A549 (cell line): Measurements from ENCODE around the gene EXTL1. TPM values are rescaled to one million over a fixed set of nuclear protein-coding genes. Genes with fewer than 3 reads are reported as not detected.

Experiments
- ATAC-seq, 2 experiments: fragments of 200-7000 bp in 1 of 2; fragments of >200 bp in 1 of 2; cut with Nextera tagmentation in 1 of 2; cut with Tn5 transposase in 1 of 2; 3 replicates each; pipeline versions ENCODE4 v1.8.0 to v1.9.1; 2018 to 2020; ENCODE audit warnings: mild to moderate bottlenecking in 1 of 2, moderate library complexity in 1 of 2
- CTCF ChIA-PET: fragments of 300-600 bp; sonication (Branson Sonifier 250); formaldehyde crosslinking; extraction: SDS; loops from one replicate; lab custom pipeline; 2021; ENCODE audit warnings: antibody characterized with exemption, inconsistent platforms; lab: Yijun Ruan, JAX
- POLR2A ChIA-PET: fragments of 350-600 bp; formaldehyde crosslinking; extraction: SDS; loops from one replicate; lab custom pipeline; 2021; ENCODE audit warnings: antibody characterized with exemption, inconsistent platforms; lab: Yijun Ruan, JAX
- DNase-seq, 2 experiments: peaks; one replicate each; pipeline versions ENCODE4 v3.0.0 to v3.0.0-alpha.2; 2011 to 2016; ENCODE audit warnings: low read depth in 1 of 2, low spot score in 1 of 2
- FAIRE-seq: peaks from 2 replicates; lab custom pipeline; 2011; peaks lifted over from hg19 to GRCh38; lab: Jason Lieb, UNC
- H3K27ac ChIP-seq, 2 experiments: fragments of >200 bp; sonication (Bioruptor Twin); formaldehyde crosslinking; 3 replicates each; pipeline ENCODE4 v1.5.1; 2016 to 2017
- H3K4me1 ChIP-seq: fragments of >200 bp; sonication (Bioruptor Twin); formaldehyde crosslinking; 3 replicates; pipeline ENCODE4 v1.6.1; 2016
- H3K4me2 ChIP-seq: fragments of >200 bp; sonication (Bioruptor Twin); formaldehyde crosslinking; 3 replicates; pipeline ENCODE4 v1.6.1; 2016
- H3K4me3 ChIP-seq: fragments of >200 bp; sonication (Bioruptor Twin); formaldehyde crosslinking; 3 replicates; pipeline ENCODE4 v1.5.1; 2016
- H3K9me3 ChIP-seq: fragments of >200 bp; sonication (Bioruptor Twin); formaldehyde crosslinking; 3 replicates; pipeline ENCODE4 v1.6.1; 2016
- ATOH8 ChIP-seq: fragments of 250-450 bp; sonication (Bioruptor Pico); IDR thresholded peaks from 2 replicates; pipeline ENCODE4 v1.5.0; 2020; ENCODE audit warnings: low read depth, mild to moderate bottlenecking, moderate library complexity
- CHD4 ChIP-seq: fragments of 200-600 bp; sonication (generic); IDR thresholded peaks from 2 replicates; pipeline ENCODE4 v1.6.1; 2016; ENCODE audit warnings: antibody characterized with exemption, mild to moderate bottlenecking, borderline replicate concordance
- EHF ChIP-seq: fragments of 250-450 bp; sonication (Bioruptor Pico); IDR thresholded peaks from 2 replicates; pipeline ENCODE4 v1.5.0; 2020; ENCODE audit warnings: mild to moderate bottlenecking
- FOXS1 ChIP-seq: fragments of 250-450 bp; sonication (Bioruptor Pico); IDR thresholded peaks from 2 replicates; pipeline ENCODE4 v1.5.0; 2020; ENCODE audit warnings: mild to moderate bottlenecking, moderate library complexity
- HOXA7 ChIP-seq: fragments of 250-450 bp; sonication (Bioruptor Pico); IDR thresholded peaks from 2 replicates; pipeline ENCODE4 v1.5.0; 2020; ENCODE audit warnings: mild to moderate bottlenecking, moderate library complexity
- KDM5A ChIP-seq: fragments of 200-600 bp; sonication (generic); IDR thresholded peaks from 2 replicates; pipeline ENCODE4 v1.6.1; 2016; ENCODE audit warnings: antibody characterized with exemption, mild to moderate bottlenecking
- MAFK ChIP-seq: fragments of 450-650 bp; IDR thresholded peaks from 2 replicates; pipeline ENCODE4 v1.6.1; 2014; ENCODE audit not compliant: partially characterized antibody
- MAX ChIP-seq: IDR thresholded peaks from 2 replicates; pipeline ENCODE4 v1.6.1; 2012
- NFE2L2 ChIP-seq: fragments of 150-350 bp; conservative IDR thresholded peaks from 2 replicates; pipeline ENCODE4 v1.6.1; 2014; ENCODE audit warnings: low read length
- POLR2A ChIP-seq: IDR thresholded peaks from 2 replicates; pipeline ENCODE4 v1.6.1; 2012; ENCODE audit warnings: mild to moderate bottlenecking, low read length
- RAD21 ChIP-seq, 2 experiments: fragments of >200 bp in 1 of 2; sonication (Bioruptor Twin) in 1 of 2; formaldehyde crosslinking in 1 of 2; IDR thresholded peaks in 1 of 2; conservative IDR thresholded peaks in 1 of 2; 2 replicates in 1 of 2; 3 replicates in 1 of 2; pipeline ENCODE4 v1.6.1; 2012 to 2018; ENCODE audit warnings: inconsistent platforms in 1 of 2
- RFX5 ChIP-seq: fragments of 450-650 bp; IDR thresholded peaks from 2 replicates; pipeline ENCODE4 v1.7.1; 2014; ENCODE audit warnings: antibody characterized with exemption, mild to moderate bottlenecking, moderate library complexity
- SREBF2 ChIP-seq: fragments of 450-650 bp; IDR thresholded peaks from 2 replicates; pipeline ENCODE4 v1.6.1; 2014; ENCODE audit warnings: mild to moderate bottlenecking, moderate library complexity
- TFCP2L1 ChIP-seq: fragments of 250-450 bp; sonication (Bioruptor Pico); IDR thresholded peaks from 2 replicates; pipeline ENCODE4 v1.5.0; 2021; ENCODE audit warnings: mild to moderate bottlenecking
- ZC3H11A ChIP-seq: fragments of 450-650 bp; IDR thresholded peaks from 2 replicates; pipeline ENCODE4 v1.6.1; 2014; ENCODE audit warnings: antibody characterized with exemption, mild to moderate bottlenecking
- whole genome bisulfite sequencing: methylation state at CpG from one replicate; pipeline ENCODE4 v1.1.6; 2017; ENCODE audit errors: missing lambda C conversion rate; 5-methylcytosine and 5-hydroxymethylcytosine counted together
- polyA plus RNA-seq, 4 experiments: library from polyadenylated mRNA; depleted of rRNA in 3 of 4; stranded (reverse); fragments of >200 nt; fragmentation: RNase III in 1 of 4; extraction: RNeasy Plus Mini Kit Qiagen cat#74134 plus additional on column Dnase treatment in 1 of 4; gene quantifications; 2 replicates in 3 of 4; 3 replicates in 1 of 4; pipeline ENCODE4 v1.2.3, GENCODE V29; 2011 to 2017
- TF ChIP-seq, protein P1 (sequence below): fragments of 450-650 bp; IDR thresholded peaks from 2 replicates; pipeline ENCODE4 v1.6.1; 2014; ENCODE audit warnings: antibody characterized with exemption
- TF ChIP-seq, protein P2 (sequence below): fragments of >200 bp; sonication (Bioruptor Twin); formaldehyde crosslinking; IDR thresholded peaks from 3 replicates; pipeline ENCODE4 v1.6.1; 2016
- TF ChIP-seq, protein P3 (sequence below): IDR thresholded peaks from 2 replicates; pipeline ENCODE4 v1.6.1; 2012; ENCODE audit warnings: low read depth, borderline replicate concordance
- TF ChIP-seq, protein P4 (sequence below): fragments of 250-450 bp; sonication (Bioruptor Pico); IDR thresholded peaks from 2 replicates; pipeline ENCODE4 v1.5.0; 2021; ENCODE audit warnings: mild to moderate bottlenecking, moderate library complexity, borderline replicate concordance

EXTL1 gene
- polyA plus RNA-seq, 2 of the 4 experiments (the other 2 are of a cell fraction), result 0.03 to 0.04 TPM

- TF ChIP-seq NFE2L2 (no peak), KDM5A (no peak)
These were observed 16.0 kb upstream of the EXTL1 start (continued) for GRCh38 chr1:26005434-26006105.

- H3K4me2 ChIP-seq, result no peak overlapping the region
- ChIA-PET CTCF (interaction anchor here (3.4 kb wide), 1 partner anchor 111 kb away, joined by 14 read pairs; no protein-coding TSS in a partner anchor), POLR2A (no interaction called here)
- ATAC-seq, result no peak
- no peak overlapping the region for H3K4me3 ChIP-seq
- H3K4me1 ChIP-seq, result no peaks in the 10 kb centered on the region
- H3K9me3 ChIP-seq, result no peaks in the 10 kb centered on the region
- no peak for DNase-seq
- no peak overlapping the region for H3K27ac ChIP-seq
- no peak for TF ChIP-seq POLR2A
- TF ChIP-seq ZC3H11A, result no peak
- TF ChIP-seq CHD4, result no peak
- TF ChIP-seq EHF (CRISPR knock-in tag), result no peak
- no peak for TF ChIP-seq MAX
- no peak for TF ChIP-seq TFCP2L1 (CRISPR knock-in tag)
- no peak for TF ChIP-seq FOXS1 (CRISPR knock-in tag)
- TF ChIP-seq HOXA7 (CRISPR knock-in tag), result no peak
- TF ChIP-seq, protein P1, sequence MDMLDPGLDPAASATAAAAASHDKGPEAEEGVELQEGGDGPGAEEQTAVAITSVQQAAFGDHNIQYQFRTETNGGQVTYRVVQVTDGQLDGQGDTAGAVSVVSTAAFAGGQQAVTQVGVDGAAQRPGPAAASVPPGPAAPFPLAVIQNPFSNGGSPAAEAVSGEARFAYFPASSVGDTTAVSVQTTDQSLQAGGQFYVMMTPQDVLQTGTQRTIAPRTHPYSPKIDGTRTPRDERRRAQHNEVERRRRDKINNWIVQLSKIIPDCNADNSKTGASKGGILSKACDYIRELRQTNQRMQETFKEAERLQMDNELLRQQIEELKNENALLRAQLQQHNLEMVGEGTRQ, result no peak
- TF ChIP-seq, protein P2, sequence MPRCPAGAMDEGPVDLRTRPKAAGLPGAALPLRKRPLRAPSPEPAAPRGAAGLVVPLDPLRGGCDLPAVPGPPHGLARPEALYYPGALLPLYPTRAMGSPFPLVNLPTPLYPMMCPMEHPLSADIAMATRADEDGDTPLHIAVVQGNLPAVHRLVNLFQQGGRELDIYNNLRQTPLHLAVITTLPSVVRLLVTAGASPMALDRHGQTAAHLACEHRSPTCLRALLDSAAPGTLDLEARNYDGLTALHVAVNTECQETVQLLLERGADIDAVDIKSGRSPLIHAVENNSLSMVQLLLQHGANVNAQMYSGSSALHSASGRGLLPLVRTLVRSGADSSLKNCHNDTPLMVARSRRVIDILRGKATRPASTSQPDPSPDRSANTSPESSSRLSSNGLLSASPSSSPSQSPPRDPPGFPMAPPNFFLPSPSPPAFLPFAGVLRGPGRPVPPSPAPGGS, result no peak
- no peak for TF ChIP-seq ATOH8 (CRISPR knock-in tag)
- no peak for TF ChIP-seq RFX5
- TF ChIP-seq, protein P3, sequence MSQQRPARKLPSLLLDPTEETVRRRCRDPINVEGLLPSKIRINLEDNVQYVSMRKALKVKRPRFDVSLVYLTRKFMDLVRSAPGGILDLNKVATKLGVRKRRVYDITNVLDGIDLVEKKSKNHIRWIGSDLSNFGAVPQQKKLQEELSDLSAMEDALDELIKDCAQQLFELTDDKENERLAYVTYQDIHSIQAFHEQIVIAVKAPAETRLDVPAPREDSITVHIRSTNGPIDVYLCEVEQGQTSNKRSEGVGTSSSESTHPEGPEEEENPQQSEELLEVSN, result no peak
- no peak for TF ChIP-seq SREBF2
- no peak for TF ChIP-seq MAFK
- 87% methylated on average over 16 of the region's 16 CpGs for WGBS
- FAIRE-seq, result no peak
These were observed 14.9 kb upstream of the EXTL1 start for GRCh38 chr1:26006710-26007109.

DNA sequence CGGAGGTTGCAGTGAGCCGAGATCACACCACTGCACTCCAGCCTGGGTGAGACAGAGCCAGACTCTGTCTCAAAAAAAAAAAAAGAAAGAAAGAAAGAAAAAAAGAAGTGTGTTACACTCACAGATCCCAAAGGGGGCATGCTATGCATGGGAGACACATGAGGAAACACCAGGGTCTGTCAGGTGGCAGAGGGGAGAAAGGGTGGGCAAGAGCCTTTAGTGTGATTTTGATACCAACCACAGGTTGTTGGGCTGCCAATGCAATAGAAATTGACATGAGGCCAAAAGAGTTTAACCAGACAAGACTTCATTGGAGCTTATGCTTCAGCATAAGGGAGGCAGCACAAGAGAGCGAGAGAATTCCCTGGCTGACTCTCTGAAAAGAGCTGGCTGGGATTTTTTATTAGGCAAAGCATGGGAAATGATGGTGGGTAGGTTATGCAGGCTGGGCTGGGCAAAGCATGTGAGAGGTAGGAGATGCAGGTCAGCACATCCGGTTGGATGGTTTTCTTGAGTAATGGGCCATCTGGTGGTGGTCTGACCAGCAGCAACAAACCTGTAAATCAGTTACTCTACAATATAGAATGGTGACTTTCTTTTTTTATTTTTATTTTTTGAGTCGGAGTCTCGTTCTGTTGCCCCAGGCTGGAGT, 11.7 kb upstream of the EXTL1 start:
- Histone ChIP-seq H3K9me3 (no peaks in the 10 kb centered on the region), H3K27ac (no peak overlapping the region), H3K4me3 (no peak overlapping the region), H3K4me1 (peaks cover 7% of the 10 kb centered on the region; the same call in 1 of the 3 replicates), H3K4me2 (no peak overlapping the region)
- TF ChIP-seq RAD21 (conservative IDR thresholded peaks at IDR 0.05 in 1 of 2, IDR thresholded peaks at IDR 0.05 in 1 of 2), result peak in 1 of 2 experiments; percentile 29; a peak in 1 of 5 replicates
- TF ChIP-seq, protein P4, sequence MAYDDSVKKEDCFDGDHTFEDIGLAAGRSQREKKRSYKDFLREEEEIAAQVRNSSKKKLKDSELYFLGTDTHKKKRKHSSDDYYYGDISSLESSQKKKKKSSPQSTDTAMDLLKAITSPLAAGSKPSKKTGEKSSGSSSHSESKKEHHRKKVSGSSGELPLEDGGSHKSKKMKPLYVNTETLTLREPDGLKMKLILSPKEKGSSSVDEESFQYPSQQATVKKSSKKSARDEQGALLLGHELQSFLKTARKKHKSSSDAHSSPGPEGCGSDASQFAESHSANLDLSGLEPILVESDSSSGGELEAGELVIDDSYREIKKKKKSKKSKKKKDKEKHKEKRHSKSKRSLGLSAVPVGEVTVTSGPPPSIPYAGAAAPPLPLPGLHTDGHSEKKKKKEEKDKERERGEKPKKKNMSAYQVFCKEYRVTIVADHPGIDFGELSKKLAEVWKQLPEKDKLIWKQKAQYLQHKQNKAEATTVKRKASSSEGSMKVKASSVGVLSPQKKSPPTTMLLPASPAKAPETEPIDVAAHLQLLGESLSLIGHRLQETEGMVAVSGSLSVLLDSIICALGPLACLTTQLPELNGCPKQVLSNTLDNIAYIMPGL (CRISPR knock-in tag), result no peak
- FAIRE-seq (no peak), DNase-seq (peak in 1 of 2 experiments; percentile 48), ATAC-seq (peak; percentile 54 to 76; a peak in 5 of 6 replicates)
- WGBS, result 80% methylated on average over 6 of the region's 6 CpGs
- ChIA-PET CTCF (interaction anchor here (1.7 to 2.4 kb wide), 2 partner anchors 10 to 114 kb away, joined by 5 to 8 read pairs; no protein-coding TSS in a partner anchor), POLR2A (no interaction called here)
